HG03575 (cell line): Measurements from ENCODE around the gene PRRT4.
A peak's percentile ranks its signal among the peaks of the same experiment; 100 is the strongest.

Source experiments
- ATAC-seq: cut with Tn5 transposase; IDR thresholded peaks from one replicate; pipeline ENCODE4 v1.9.1; 2021; ENCODE audit not compliant: unreplicated experiment, insufficient number of reproducible peaks, low FRiP score; ENCODE audit errors: extremely low read depth

PRRT4 gene

GRCh38 chr7:128353610-128354009 is 7.9 kb downstream of the PRRT4 start:
- ATAC-seq, result no peak

- no peak for ATAC-seq
Measured at GRCh38 chr7:128353189-128353588, 8.3 kb downstream of the PRRT4 start.

GRCh38 chr7:128352636-128353035 is 8.9 kb downstream of the PRRT4 start:
- no peak for ATAC-seq

GRCh38 chr7:128352153-128352537 is 9.3 kb downstream of the PRRT4 start:
- no peak for ATAC-seq

- ATAC-seq, result no peak
Measured at GRCh38 chr7:128351296-128352152, 10.0 kb downstream of the PRRT4 start.

- no peak for ATAC-seq
Measured at GRCh38 chr7:128350708-128351295, 10.7 kb downstream of the PRRT4 start.

GRCh38 chr7:128349466-128349825 is 12.0 kb downstream of the PRRT4 start:
- ATAC-seq, result no peak

GRCh38 chr7:128347647-128348097 is 13.8 kb downstream of the PRRT4 start:
- ATAC-seq, result no peak

GRCh38 chr7:128344431-128344774 is 17.1 kb downstream of the PRRT4 start:
- no peak for ATAC-seq

- ATAC-seq, result peak; percentile 58
Measured at GRCh38 chr7:128343554-128344430, 17.7 kb downstream of the PRRT4 start, which contains the start of gene RBM28. TSS of gene RBM28 (minus strand) at chr7:128343908. CDS start at chr7:128343793, 115 bp downstream.

- no peak for ATAC-seq
Measured at GRCh38 chr7:128341733-128342132, 19.8 kb downstream of the PRRT4 start.

- no peak for ATAC-seq
Measured at GRCh38 chr7:128335730-128336129, 25.8 kb downstream of the PRRT4 start.

- ATAC-seq, result no peak
Measured at GRCh38 chr7:128324368-128324680, 37.2 kb downstream of the PRRT4 start.

GRCh38 chr7:128323459-128324367 is 37.8 kb downstream of the PRRT4 start:
- no peak for ATAC-seq

- no peak for ATAC-seq
Measured at GRCh38 chr7:128323040-128323439, 38.5 kb downstream of the PRRT4 start.

GRCh38 chr7:128322040-128322643 is 39.3 kb downstream of the PRRT4 start:
- no peak for ATAC-seq

GRCh38 chr7:128321044-128321422 is 40.5 kb downstream of the PRRT4 start:
- no peak for ATAC-seq

- no peak for ATAC-seq
Measured at GRCh38 chr7:128318691-128319090, 42.8 kb downstream of the PRRT4 start.
